Measurements from ENCODE around the gene HSP90AB1.

HSP90AB1 gene

DNA sequence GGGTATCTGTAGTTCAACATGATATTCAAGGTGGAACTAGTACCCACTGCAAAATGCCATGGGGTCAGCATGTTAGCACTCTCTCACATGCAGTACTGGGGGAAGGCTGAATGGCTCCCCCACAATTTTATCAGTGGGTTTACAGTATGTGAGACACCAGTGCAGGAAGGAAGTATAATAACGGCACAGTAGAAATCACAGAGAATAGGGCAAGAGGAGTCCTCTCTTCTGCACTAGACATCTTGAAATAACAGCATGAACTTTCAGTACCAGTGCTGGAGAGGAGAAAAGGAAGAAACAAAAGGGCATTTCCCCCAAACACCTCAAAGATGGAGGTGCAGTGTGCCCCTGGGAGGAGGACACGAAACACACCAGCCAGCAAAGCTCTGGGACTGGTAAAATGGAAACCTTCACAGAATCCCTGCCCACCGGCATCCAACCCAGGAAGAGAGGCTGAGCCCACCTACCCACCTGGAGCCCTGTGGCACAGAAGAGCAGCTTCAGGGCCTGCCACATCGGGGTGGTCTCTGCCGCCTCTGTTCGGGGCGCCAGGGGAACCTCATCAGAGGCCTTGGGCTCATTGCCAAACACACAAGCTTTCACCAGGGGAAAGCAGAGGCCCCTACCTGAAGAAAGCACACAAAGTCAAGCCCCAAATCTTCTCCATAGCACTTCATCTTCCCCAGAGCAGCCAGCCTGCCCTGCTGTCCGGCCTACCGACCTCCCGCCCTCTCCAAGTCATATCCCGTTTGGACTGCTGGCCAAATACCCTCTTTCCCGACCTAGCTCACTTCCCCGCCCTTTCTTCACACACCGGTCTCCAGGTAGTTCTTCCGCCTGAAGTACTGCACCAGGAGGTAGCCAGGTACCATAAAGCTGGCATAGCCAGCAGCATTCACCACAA lies 9.2 kb downstream of the HSP90AB1 start:
- DNase-seq (ENCODE audit: low read depth): no peak

DNA sequence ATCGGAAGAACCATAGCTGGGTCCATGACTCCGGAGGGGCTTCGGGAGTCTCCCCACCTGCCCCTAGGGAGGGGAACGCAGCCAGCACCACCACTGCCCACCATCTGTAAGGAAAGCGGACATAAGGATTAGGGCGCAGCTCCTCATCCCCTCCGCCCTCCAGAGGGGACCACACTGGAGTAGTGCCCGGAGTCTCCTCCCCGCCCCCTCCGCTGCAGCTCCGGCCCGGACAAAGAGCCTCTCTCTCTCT lies 9.8 kb downstream of the HSP90AB1 start:
- DNase-seq (ENCODE audit: low read depth): no peak

- DNase-seq (ENCODE audit: low read depth): peak; percentile 72
Measured at GRCh38 chr6:44257025-44257752, 10.3 kb downstream of the HSP90AB1 start, which contains the start of gene SLC35B2. Gene SLC35B2, minus strand, starts transcription at chr6:44257528. Its CDS starts 118 bp downstream, at chr6:44257410.

DNA sequence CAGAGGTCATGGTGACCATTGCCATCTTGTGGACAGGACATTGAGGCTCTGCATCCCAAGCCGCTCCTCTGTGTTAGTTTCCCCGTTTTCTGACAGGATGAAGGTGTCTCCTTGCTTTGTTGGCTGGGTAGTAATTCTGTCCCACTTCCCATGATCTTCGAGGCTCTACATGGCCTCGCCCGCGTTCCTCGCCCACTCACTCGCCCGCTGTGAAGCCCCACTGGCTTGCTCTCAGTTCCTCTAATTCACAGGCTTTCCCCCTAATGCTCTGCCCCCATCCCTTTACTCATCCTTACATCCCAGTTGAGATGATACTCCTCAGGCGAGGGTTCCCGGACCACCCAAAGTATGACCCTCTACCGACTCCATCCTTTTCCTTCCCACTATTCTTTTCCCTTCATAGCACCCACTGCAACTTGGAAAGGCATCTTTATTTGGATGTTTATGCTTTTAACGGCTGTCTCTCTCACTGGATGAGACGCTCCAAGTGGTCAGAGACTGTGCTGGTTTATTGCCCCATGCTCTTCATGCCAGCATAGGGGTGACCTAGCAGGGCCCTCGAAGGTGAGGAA lies 10.9 kb downstream of the HSP90AB1 start:
- DNase-seq (ENCODE audit: low read depth): no peak

DNA sequence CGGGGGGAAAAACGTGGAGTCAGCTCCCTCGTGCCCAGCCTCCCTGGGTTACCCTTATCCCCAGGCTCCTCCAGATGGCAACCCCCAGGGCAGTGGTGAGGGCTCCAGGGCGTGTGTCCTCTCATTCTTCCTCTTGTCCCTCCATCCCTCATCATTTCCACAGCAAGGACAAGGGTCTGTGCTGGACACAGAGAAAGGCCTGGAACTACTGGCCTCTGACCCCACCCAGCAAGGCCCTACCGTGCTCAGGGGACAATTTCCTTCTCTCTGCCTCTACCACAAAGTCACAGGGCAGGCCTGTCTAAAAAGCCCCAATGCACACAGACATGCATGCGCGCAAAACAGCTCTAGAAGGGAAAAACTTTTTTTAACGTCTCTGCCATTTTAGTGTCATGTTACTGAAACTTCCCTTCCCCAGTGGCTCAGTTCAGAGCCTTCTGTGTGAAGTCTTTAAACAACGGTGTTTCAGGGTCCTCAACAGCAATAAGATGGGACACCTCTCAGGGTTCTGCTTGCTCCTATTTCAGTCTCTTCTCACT lies 11.5 kb downstream of the HSP90AB1 start:
- DNase-seq (ENCODE audit: low read depth): no peak

- no peak for DNase-seq (ENCODE audit: low read depth)
Measured at GRCh38 chr6:44258921-44259320, 12.0 kb downstream of the HSP90AB1 start.

GRCh38 chr6:44260011-44260410 lies 13.1 kb downstream of the HSP90AB1 start:
- DNase-seq (ENCODE audit: low read depth): no peak

GRCh38 chr6:44260451-44261297 lies 13.8 kb downstream of the HSP90AB1 start:
- no peak for DNase-seq (ENCODE audit: low read depth)

- no peak for DNase-seq (ENCODE audit: low read depth)
Measured at GRCh38 chr6:44261581-44261980, 14.7 kb downstream of the HSP90AB1 start.

DNA sequence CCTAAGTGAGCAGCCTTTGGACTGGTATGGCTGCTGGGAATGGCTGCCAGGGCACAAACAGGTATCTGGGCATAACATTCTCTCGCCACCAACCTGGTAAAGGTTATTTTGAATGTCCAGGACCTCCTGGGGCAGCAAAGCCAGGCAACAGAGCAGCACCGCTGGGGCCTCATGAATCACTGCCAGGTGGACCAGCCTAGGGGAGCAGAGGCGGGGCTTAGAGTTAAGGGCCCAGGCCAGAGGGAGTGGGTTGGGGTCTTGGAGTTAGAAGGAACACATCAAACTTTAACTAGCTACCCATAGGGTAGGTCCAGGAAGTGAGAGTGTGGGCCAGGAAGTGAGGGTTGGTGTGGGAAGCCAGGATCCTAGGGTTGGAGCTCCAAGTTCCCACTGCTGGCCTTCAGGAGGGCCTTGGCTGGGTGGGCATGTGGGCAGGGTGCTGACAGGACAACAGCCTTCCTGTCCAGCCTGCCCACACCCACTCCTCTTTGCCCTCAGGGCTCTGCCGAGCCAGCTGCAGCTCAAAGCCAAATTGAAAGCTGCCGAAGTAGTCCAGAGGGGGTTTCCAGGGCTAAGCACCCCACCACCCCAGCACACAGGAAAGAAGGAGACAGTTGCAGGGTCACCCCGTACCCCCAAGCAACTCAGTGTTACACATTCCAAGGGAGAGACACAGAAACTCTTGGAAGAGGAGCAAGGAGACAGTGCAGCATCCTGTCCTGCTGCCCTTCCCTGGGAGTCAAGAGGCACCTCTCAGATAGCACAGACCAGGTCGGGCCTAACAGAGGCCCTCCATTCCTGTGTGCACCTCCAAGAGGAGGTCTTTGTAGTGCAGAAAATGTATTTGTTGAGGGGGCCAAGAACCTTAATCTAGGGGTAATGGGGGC lies 15.8 kb downstream of the HSP90AB1 start:
- DNase-seq (ENCODE audit: low read depth): no peak

- DNase-seq (ENCODE audit: low read depth): peak; percentile 48
Measured at GRCh38 chr6:44263354-44264100, 16.6 kb downstream of the HSP90AB1 start.

DNA sequence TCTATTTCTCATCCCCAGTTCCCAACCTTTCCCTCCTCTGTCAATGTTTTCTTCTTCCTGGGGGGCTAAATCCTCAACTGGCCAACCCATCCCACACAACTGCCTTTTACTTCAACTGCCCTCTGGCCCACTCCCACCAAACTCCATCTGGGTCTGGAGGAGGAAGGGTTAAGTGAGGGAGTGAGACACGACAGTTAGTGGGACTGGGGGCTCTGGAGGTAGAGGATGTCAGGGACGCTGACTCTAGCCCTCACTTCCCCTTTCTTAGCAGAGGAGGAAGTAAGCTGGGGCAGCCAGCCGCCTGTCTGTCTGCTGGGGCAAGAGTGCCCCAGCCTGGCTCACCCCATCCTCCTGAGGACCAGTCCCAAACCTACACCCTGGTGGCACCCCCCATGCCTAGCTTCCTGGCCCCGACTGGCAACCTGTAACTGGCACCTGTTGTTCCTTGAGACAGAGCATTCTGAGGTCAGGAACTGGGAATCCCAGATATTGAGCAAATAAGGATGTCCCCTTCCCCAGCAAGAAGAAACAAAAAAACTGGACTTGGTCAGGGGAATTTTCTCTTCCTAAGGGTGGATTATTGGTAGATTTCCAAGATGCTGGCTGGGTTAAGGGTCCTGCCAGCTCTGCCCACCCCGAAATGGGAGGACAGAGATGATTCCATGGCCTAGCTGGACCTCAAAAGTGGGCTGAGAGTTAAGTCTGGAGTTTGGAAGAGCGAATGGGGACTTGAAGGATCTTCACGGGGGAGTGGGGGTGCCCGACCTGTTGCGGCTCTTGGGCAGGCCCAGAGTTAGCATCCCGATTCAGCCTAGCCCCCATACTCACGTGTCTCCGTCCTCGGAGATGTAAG lies 17.5 kb downstream of the HSP90AB1 start:
- DNase-seq (ENCODE audit: low read depth): no peak

DNA sequence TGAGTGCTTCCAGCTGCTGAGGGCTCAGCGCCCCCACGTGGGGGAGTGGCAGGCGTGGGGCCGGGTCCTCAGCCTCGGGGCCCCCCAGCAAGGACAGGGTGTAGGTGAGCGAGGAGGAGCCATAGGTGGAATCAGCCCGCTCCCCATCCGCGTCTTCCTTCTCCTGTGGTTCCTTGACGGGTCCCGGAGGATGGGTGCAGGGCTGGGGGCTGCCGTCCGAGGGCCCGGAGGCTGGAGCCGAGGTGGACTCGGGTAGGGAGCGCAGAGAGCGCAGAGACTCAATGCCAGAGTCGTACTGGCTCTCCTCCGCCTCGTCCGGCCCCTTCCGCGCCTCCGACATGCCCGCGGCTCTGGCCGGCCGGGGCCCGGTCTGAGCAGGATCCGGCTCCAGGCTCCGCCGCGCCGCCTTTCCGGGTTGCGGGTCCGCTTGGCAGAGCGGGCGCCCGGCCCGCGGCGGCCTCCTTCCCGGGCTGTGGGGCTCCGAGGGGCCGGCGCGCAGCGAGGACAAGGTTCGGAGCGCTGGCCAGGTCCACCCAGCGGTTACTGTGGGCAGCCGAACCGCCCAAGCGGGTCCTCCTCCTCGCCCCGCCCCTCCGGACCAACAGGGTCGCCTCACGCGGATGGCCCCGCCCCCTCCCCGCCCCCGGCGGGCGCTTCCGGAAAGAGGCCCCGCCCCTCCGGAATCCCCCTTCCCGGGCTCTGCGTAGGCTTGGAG lies 18.3 kb downstream of the HSP90AB1 start, which contains the start of gene NFKBIE:
TSS of gene NFKBIE (minus strand) at position 545 of the 715 bp plus-strand sequence. CDS start at position 340, 205 bp downstream.
- DNase-seq (ENCODE audit: low read depth): peak; percentile 92

GRCh38 chr6:44265722-44266233 lies 18.9 kb downstream of the HSP90AB1 start:
- DNase-seq (ENCODE audit: low read depth): no peak

DNA sequence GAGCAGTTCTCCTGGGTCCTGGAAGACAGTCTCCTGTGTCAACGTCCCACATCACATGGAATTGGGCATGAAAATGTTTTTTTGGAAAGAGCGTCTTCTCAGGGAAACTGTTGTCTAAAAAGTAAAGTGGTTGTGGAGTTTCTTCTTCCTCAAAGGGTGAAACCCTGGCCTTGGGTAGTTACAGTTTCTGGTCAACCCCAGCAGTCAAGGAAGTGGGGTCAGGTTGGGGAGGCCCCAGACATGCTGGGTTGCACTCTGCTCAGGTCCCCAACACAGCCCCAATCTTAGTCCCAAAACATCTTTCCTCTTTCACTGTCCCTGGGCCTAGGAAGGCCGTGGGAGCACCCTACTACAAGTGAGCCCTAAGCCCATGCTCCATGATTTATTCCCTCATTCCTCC lies 19.4 kb downstream of the HSP90AB1 start:
- no peak for DNase-seq (ENCODE audit: low read depth)

GRCh38 chr6:44267252-44267651 lies 20.4 kb downstream of the HSP90AB1 start:
- DNase-seq (ENCODE audit: low read depth): no peak

GRCh38 chr6:44268095-44268628 lies 21.3 kb downstream of the HSP90AB1 start:
- peak; percentile 52 for DNase-seq (ENCODE audit: low read depth)

Data from EH (cell line).